Prostate gland (tissue), 2 donors: ENCODE data around the gene RAB15. TPM values are rescaled to one million over a fixed set of nuclear protein-coding genes. Genes with fewer than 3 reads are reported as not detected.

Experiments used
- DNase-seq: peaks from one replicate; pipeline ENCODE4 v3.0.0-alpha.2; 2019; ENCODE audit warnings: low spot score
- H3K27ac ChIP-seq, 2 donors: fragments of 200-600 bp; sonication (generic); 2 replicates each; pipeline ENCODE4 v1.5.1; 2017 to 2019
- H3K27me3 ChIP-seq: fragments of 200-600 bp; sonication (generic); replicated peaks from 2 replicates; pipeline ENCODE4 v1.5.1; 2019; ENCODE audit not compliant: insufficient read depth
- H3K36me3 ChIP-seq, 2 donors: fragments of 200-600 bp; sonication (generic); 1 replicate in 1 of 2; 2 replicates in 1 of 2; pipeline versions ENCODE4 v1.5.1 to v1.8.1; 2017 to 2019
- H3K4me1 ChIP-seq: fragments of 200-600 bp; sonication (generic); replicated peaks from 2 replicates; pipeline ENCODE4 v1.5.1; 2019
- H3K4me3 ChIP-seq, 2 donors: fragments of 200-600 bp; sonication (generic); 2 replicates each; pipeline ENCODE4 v1.5.1; 2017 to 2019
- H3K9me3 ChIP-seq: fragments of 200-600 bp; sonication (generic); 2 replicates; pipeline ENCODE4 v1.5.1; 2017
- CTCF ChIP-seq, 4 experiments: fragments of 200-600 bp in 2 of 4; fragments of 450-650 bp in 2 of 4; sonication (generic) in 2 of 4; IDR thresholded peaks; 1 replicate in 3 of 4; 2 replicates in 1 of 4; pipeline ENCODE4 v1.5.1; 2016 to 2019; ENCODE audit warnings: antibody characterized with exemption in 4 of 4, mild to moderate bottlenecking in 2 of 4, moderate library complexity in 2 of 4
- POLR2A ChIP-seq: fragments of 450-650 bp; IDR thresholded peaks from one replicate; pipeline ENCODE4 v1.6.1; 2016; ENCODE audit warnings: antibody characterized with exemption, mild to moderate bottlenecking
- POLR2AphosphoS5 ChIP-seq: sonication (generic); formaldehyde crosslinking; IDR thresholded peaks from one replicate; pipeline ENCODE4 v1.6.1; 2017; ENCODE audit warnings: antibody characterized with exemption
- WGBS: methylation state at CpG from one replicate; pipeline ENCODE4 v1.1.5; 2018; 5-methylcytosine and 5-hydroxymethylcytosine counted together
- intact Hi-C: fragments of 100-400 bp; cut with DNase I; formaldehyde crosslinking; loops from one replicate; pipeline ENCODE4 v1.14.2; 2022
- total RNA-seq, 2 donors: library from RNA; depleted of rRNA; stranded (reverse); fragments of >200 nt; gene quantifications; one replicate each; pipeline ENCODE4 v1.1.0, GENCODE V29; 2016

RAB15 gene
- total RNA-seq, 2 donors from 2014 or later: 10.1 to 17.5 TPM

GRCh38 chr14:64990939-64991338 lies 18.8 kb upstream of the RAB15 start:
- 88% methylated on average over 4 of the region's 4 CpGs for WGBS
- intact Hi-C loops: no loop called here
- H3K4me1 ChIP-seq: no peaks in the 10 kb centered on the region
- no peaks in the 10 kb centered on the region for H3K36me3 ChIP-seq
- no peak overlapping the region for H3K4me3 ChIP-seq
- no peaks in the 10 kb centered on the region for H3K9me3 ChIP-seq
- TF ChIP-seq POLR2AphosphoS5 (no peak), POLR2A (no peak), CTCF (IDR thresholded peaks at IDR 0.05) (no peak)
- no peaks in the 10 kb centered on the region for H3K27me3 ChIP-seq
- no peak overlapping the region for H3K27ac ChIP-seq
- DNase-seq: no peak

GRCh38 chr14:64990296-64990695 lies 18.2 kb upstream of the RAB15 start:
- no peaks in the 10 kb centered on the region for H3K9me3 ChIP-seq
- no peak overlapping the region for H3K4me3 ChIP-seq
- no peaks in the 10 kb centered on the region for H3K36me3 ChIP-seq
- H3K27ac ChIP-seq: no peak overlapping the region
- TF ChIP-seq CTCF (IDR thresholded peaks at IDR 0.05) (no peak), POLR2A (no peak), POLR2AphosphoS5 (no peak)
- no peaks in the 10 kb centered on the region for H3K27me3 ChIP-seq
- DNase-seq: no peak
- no peaks in the 10 kb centered on the region for H3K4me1 ChIP-seq
- WGBS: 77% methylated on average over 3 of the region's 3 CpGs
- intact Hi-C loops: no loop called here

GRCh38 chr14:64987438-64987767 lies 15.3 kb upstream of the RAB15 start:
- TF ChIP-seq CTCF (IDR thresholded peaks at IDR 0.05) (no peak), POLR2AphosphoS5 (no peak), POLR2A (no peak)
- Histone ChIP-seq H3K9me3 (no peaks in the 10 kb centered on the region), H3K4me1 (no peaks in the 10 kb centered on the region), H3K27ac (peak overlapping the region; percentile 82 to 89), H3K4me3 (peak overlapping the region; percentile 62 to 64), H3K36me3 (no peaks in the 10 kb centered on the region), H3K27me3 (no peaks in the 10 kb centered on the region)
- no peak for DNase-seq
- WGBS: 0% methylated on average over 8 of the region's 8 CpGs
- intact Hi-C loops: loop anchor here (2.0 to 5.0 kb wide), 3 partner anchors 115 to 425 kb away; partner anchors contain the start of genes FUT8 and MAX

- H3K27ac ChIP-seq: peak within 1 kb of the TSS; percentile 82 to 89
- DNase-seq: peak; percentile 97
- H3K9me3 ChIP-seq: no peaks in the 10 kb centered on the region
- no peaks in the 10 kb centered on the region for H3K27me3 ChIP-seq
- H3K4me1 ChIP-seq: no peaks in the 10 kb centered on the region
- 0% methylated on average over 65 of the region's 65 CpGs for WGBS
- intact Hi-C loops: loop anchor here (2.0 to 5.0 kb wide), 3 partner anchors 116 to 425 kb away; partner anchors contain the start of genes FUT8 and MAX
- H3K4me3 ChIP-seq: peak within 1 kb of the TSS; percentile 62 to 64
- TF ChIP-seq CTCF (IDR thresholded peaks at IDR 0.05) (peak; percentile 50 to 98 (median 91)), POLR2A (peak; percentile 74), POLR2AphosphoS5 (peak; percentile 92)
- no peaks in the 10 kb centered on the region for H3K36me3 ChIP-seq
Measured at GRCh38 chr14:64986648-64987437, 14.7 kb upstream of the RAB15 start, which contains the start of gene FNTB. Gene FNTB, plus strand, starts transcription at chr14:64986895. Its CDS starts 59 bp downstream, at chr14:64986954.
